ENCODE data around the gene ELOA.

- peak; percentile 91 for TF ChIP-seq POLR2AphosphoS5 (IDR thresholded peaks at IDR 0.05; ENCODE audit: low read depth, low read length)
- peak; percentile 91 for TF ChIP-seq POLR2A (IDR thresholded peaks at IDR 0.05; ENCODE audit: low read depth, low read length)
These were observed at the start of gene ELOA for GRCh38 chr1:23743287-23744152.
